Adipose tissue (tissue), 3 donors: ENCODE data around the gene PPP1R3A. TPM values are rescaled to one million over a fixed set of nuclear protein-coding genes. Genes with fewer than 3 reads are reported as not detected.

Source experiments
- H3K27ac ChIP-seq: one replicate; pipeline ENCODE4 v1.5.1; 2013; ENCODE audit warnings: low read depth, low read length
- WGBS, 3 donors: extraction: QIAGEN DNeasy Blood & Tissue Kit; methylation state at CpG; one replicate each; pipeline ENCODE4 v1.1.7; 2013; 5-methylcytosine and 5-hydroxymethylcytosine counted together
- polyA plus RNA-seq, 3 donors: library from polyadenylated mRNA; stranded (reverse); fragments of 200-250 nt; gene quantifications; one replicate each; pipeline ENCODE4 v1.2.3, GENCODE V29; 2013
- donor health status: healthy with polysubstance abuse.
- donor health status: Bipolar disorder and iron deficiency.
- donor health status: healthy.

Gene PPP1R3A
- polyA plus RNA-seq, 3 donors, result not detected

DNA sequence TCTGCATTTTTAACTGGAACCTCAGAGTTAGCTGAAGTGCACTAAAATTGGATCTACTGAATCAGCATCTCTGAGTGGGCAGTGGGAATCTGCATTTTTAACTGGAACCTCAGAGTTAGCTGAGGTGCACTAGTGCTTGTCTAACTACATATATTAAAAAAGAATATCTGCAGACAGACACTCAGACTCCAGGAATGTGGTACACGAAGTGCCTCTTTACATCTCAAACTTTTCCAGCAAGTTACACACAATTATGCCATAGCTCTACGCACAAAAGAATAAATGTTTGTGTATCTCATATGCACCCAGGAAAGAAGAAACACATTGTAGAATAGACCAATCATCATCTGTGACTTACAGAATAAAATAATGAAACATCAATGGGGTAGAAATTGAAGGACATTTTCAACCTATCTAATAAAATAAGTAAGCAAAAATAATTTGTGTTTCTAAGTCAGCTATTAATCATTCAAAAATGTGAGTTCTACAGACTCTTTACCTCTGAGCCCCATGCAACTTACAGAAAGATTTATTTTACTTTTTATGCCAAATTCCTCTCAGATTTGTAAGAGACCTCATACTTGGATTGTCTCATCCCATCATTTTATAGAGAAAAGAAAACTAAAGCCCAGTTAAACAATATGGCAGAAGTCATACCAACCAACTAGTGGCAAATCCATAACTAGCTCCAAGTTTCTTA, 28.3 kb downstream of the PPP1R3A start:
- H3K27ac ChIP-seq, result no peak overlapping the region
- 74 to 81% (median 81%) methylated on average over 2 of the region's 2 CpGs for WGBS, 3 donors

- 89 to 91% (median 90%) methylated on average over 1 of the region's 1 CpG for WGBS, 3 donors
- H3K27ac ChIP-seq, result no peak overlapping the region
These were observed 35.7 kb downstream of the PPP1R3A start for GRCh38 chr7:113883096-113883495.

DNA sequence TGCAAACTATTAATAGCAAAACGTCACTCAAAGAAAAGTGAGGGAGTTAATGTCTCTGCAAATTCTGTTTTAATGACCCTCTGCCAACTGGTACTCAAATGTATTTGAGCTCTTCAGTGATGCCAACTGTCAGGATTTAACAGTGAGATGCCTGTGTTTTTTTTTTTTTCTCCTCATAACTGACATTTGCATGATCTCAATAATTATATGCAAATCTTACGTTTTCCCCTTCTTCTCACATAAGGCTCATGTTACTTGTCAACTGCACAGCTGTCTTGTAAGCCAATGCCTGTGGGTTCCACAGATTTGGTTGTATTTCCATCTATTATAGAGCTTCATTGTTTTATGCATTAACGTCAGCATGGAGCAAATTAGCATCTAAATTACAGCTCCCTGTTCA, 38.2 kb downstream of the PPP1R3A start:
- no peak overlapping the region for H3K27ac ChIP-seq
- WGBS, 3 donors, result 52 to 67% (median 59%) methylated on average over 3 of the region's 3 CpGs

- no peak overlapping the region for H3K27ac ChIP-seq
- WGBS, 3 donors, result 72 to 82% (median 75%) methylated on average over 7 of the region's 7 CpGs
These were observed 40.3 kb downstream of the PPP1R3A start for GRCh38 chr7:113878394-113878992.

DNA sequence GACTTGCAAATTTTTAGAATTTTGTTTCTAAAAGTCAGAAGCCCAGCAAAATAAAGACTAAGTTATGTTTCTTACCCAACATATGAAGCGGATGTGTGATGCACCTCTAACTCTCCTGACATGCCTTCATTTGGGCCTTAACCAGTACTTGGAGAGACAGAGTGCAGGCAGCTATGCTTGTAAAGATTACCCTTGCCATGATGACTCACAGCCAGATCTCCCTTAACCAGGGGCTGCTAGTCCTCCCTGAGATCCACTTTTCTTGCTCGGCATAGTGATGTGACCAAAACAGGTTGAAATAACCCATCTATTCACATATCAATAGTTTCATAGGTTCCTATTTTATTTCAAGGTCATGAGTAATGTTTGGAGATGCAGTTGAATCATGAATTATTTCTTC, 43.6 kb downstream of the PPP1R3A start:
- no peak overlapping the region for H3K27ac ChIP-seq
- WGBS, 3 donors, result 63 to 85% (median 79%) methylated on average over 2 of the region's 2 CpGs

GRCh38 chr7:113873554-113874151, 45.2 kb downstream of the PPP1R3A start:
- H3K27ac ChIP-seq, result no peak overlapping the region
- 62 to 71% (median 62%) methylated on average over 2 of the region's 2 CpGs for WGBS, 3 donors

GRCh38 chr7:113872981-113873380, 45.8 kb downstream of the PPP1R3A start:
- WGBS, 3 donors, result 88 to 89% (median 89%) methylated on average over 1 of the region's 1 CpG
- H3K27ac ChIP-seq, result no peak overlapping the region

- no peak overlapping the region for H3K27ac ChIP-seq
- WGBS, 3 donors, result 58 to 84% (median 83%) methylated on average over 2 of the region's 2 CpGs
These were observed 51.5 kb downstream of the PPP1R3A start for GRCh38 chr7:113867325-113867724.

- no peak overlapping the region for H3K27ac ChIP-seq
- WGBS, 3 donors, result 74 to 80% (median 79%) methylated on average over 2 of the region's 2 CpGs
These were observed 62.8 kb downstream of the PPP1R3A start for GRCh38 chr7:113856010-113856409.

- no peak overlapping the region for H3K27ac ChIP-seq
- WGBS, 3 donors, result 49 to 55% (median 52%) methylated on average over 3 of the region's 3 CpGs
These were observed 77.9 kb downstream of the PPP1R3A start for GRCh38 chr7:113840954-113841353.

- H3K27ac ChIP-seq, result no peak overlapping the region
- WGBS, 3 donors, result 48 to 81% (median 65%) methylated on average over 2 of the region's 2 CpGs
These were observed 83.4 kb downstream of the PPP1R3A start for GRCh38 chr7:113835367-113835766.

- WGBS, 3 donors, result 81 to 98% (median 95%) methylated on average over 1 of the region's 1 CpG
- no peak overlapping the region for H3K27ac ChIP-seq
These were observed 86.5 kb downstream of the PPP1R3A start for GRCh38 chr7:113832196-113832745.

DNA sequence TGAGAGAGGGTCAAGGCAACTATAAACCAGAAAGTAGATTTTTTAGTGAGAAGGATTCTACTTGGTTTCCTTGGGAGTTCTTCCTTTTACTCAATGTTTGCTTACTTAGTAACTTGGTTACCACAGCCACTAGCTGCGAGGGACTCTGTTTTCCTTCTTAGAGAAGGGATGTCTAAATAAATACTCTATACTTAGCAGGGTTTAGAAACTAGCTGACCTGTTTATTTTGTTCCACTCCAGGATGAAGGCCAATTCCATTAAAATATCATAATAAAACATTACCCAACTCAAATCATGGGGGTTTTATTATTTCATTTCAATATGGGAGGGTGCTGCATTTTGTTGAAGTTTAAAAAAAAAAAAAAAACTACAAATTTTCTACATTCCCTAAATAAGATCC, 87.3 kb downstream of the PPP1R3A start:
- H3K27ac ChIP-seq, result no peak overlapping the region
- WGBS, 3 donors, result 19 to 37% (median 21%) methylated on average over 1 of the region's 1 CpG

GRCh38 chr7:113828581-113828980, 90.2 kb downstream of the PPP1R3A start:
- no peak overlapping the region for H3K27ac ChIP-seq
- 42 to 53% (median 48%) methylated on average over 3 of the region's 3 CpGs for WGBS, 3 donors
